ENCODE results near the gene GPR179.

Gene GPR179

GRCh38 chr17:38354466-38354865 is 10.7 kb upstream of the GPR179 start:
- no peaks in the 10 kb centered on the region for H3K9me3 ChIP-seq (ENCODE audit: severe bottlenecking)
- H3K4me3 ChIP-seq (ENCODE audit: low read depth, low read length) = no peak overlapping the region
- no peak for DNase-seq
- H3K27me3 ChIP-seq (ENCODE audit: insufficient read depth, low read depth, severe bottlenecking) = no peaks in the 10 kb centered on the region
- H3K27ac ChIP-seq = no peak overlapping the region
- no peaks in the 10 kb centered on the region; the same call in none of the 2 replicates for H3K36me3 ChIP-seq
- no peak for TF ChIP-seq CTCF (IDR thresholded peaks at IDR 0.05; ENCODE audit: low read depth, low read length)

- H3K9me3 ChIP-seq (ENCODE audit: severe bottlenecking) = no peaks in the 10 kb centered on the region
- H3K27ac ChIP-seq = no peak overlapping the region
- H3K4me3 ChIP-seq (ENCODE audit: low read depth, low read length) = no peak overlapping the region
- no peaks in the 10 kb centered on the region; the same call in none of the 2 replicates for H3K36me3 ChIP-seq
- H3K27me3 ChIP-seq (ENCODE audit: insufficient read depth, low read depth, severe bottlenecking) = no peaks in the 10 kb centered on the region
- no peak for TF ChIP-seq CTCF (IDR thresholded peaks at IDR 0.05; ENCODE audit: low read depth, low read length)
- DNase-seq = no peak
Observed at GRCh38 chr17:38353668-38354067, 9.9 kb upstream of the GPR179 start.

- H3K4me3 ChIP-seq (ENCODE audit: low read depth, low read length) = peak overlapping the region; percentile 84
Observed at GRCh38 chr17:38353086-38353604, 9.4 kb upstream of the GPR179 start.

GRCh38 chr17:38352245-38353085 is 8.7 kb upstream of the GPR179 start:
- H3K27ac ChIP-seq = peak overlapping the region; percentile 72
- H3K9me3 ChIP-seq (ENCODE audit: severe bottlenecking) = no peaks in the 10 kb centered on the region
- no peaks in the 10 kb centered on the region; the same call in none of the 2 replicates for H3K36me3 ChIP-seq
- H3K27me3 ChIP-seq (ENCODE audit: insufficient read depth, low read depth, severe bottlenecking) = no peaks in the 10 kb centered on the region
- no peak for TF ChIP-seq CTCF (IDR thresholded peaks at IDR 0.05; ENCODE audit: low read depth, low read length)
- peak; percentile 23 for DNase-seq
- H3K4me3 ChIP-seq (ENCODE audit: low read depth, low read length) = peak overlapping the region; percentile 84

More at GRCh38 chr17:38353086-38353604, 9.4 kb upstream of the GPR179 start:
- Histone ChIP-seq H3K9me3 (ENCODE audit: severe bottlenecking) (no peaks in the 10 kb centered on the region), H3K36me3 (no peaks in the 10 kb centered on the region; the same call in none of the 2 replicates), H3K27ac (no peak overlapping the region), H3K27me3 (ENCODE audit: insufficient read depth, low read depth, severe bottlenecking) (no peaks in the 10 kb centered on the region)
- no peak for DNase-seq
- TF ChIP-seq CTCF (IDR thresholded peaks at IDR 0.05; ENCODE audit: low read depth, low read length) = no peak

GRCh38 chr17:38351412-38352222 is 7.9 kb upstream of the GPR179 start, which contains the start of gene SOCS7:
Gene SOCS7 (plus strand): TSS chr17:38351844. CDS start chr17:38352053, 209 bp downstream.
- no peak for TF ChIP-seq CTCF (IDR thresholded peaks at IDR 0.05; ENCODE audit: low read depth, low read length)
- peak; percentile 95 for DNase-seq
- peak within 1 kb of the TSS; percentile 72 for H3K27ac ChIP-seq

More at GRCh38 chr17:38351412-38352222, 7.9 kb upstream of the GPR179 start, which contains the start of gene SOCS7:
- Histone ChIP-seq H3K36me3 (no peaks in the 10 kb centered on the region; the same call in none of the 2 replicates), H3K4me3 (ENCODE audit: low read depth, low read length) (peak within 1 kb of the TSS; percentile 84), H3K27me3 (ENCODE audit: insufficient read depth, low read depth, severe bottlenecking) (no peaks in the 10 kb centered on the region), H3K9me3 (ENCODE audit: severe bottlenecking) (no peaks in the 10 kb centered on the region)

Measured in WERI-Rb-1 (cell line).